GM19328 (cell line): Measurements from ENCODE around the gene ASAH2.
"Not testable (repeated sequence)": the region's sequence is repeated elsewhere in the genome, so short reads cannot be mapped to it uniquely, and the experiment has no call there.

ENCODE experiments used
- ATAC-seq: cut with Tn5 transposase; IDR thresholded peaks from one replicate; pipeline ENCODE4 v1.9.1; 2021; ENCODE audit warnings: mild to moderate bottlenecking, moderate library complexity; ENCODE audit not compliant: unreplicated experiment

ASAH2 gene

GRCh38 chr10:50251394-50251793, at the start of gene ASAH2:
TSS of gene ASAH2 (minus strand) at chr10:50251516. CDS start at chr10:50248610, 2,906 bp downstream.
- ATAC-seq, result no peak

GRCh38 chr10:50299948-50300669, 48.8 kb upstream of the ASAH2 start:
- no peak for ATAC-seq

- no peak for ATAC-seq
These were observed 44.1 kb upstream of the ASAH2 start for GRCh38 chr10:50295367-50295766.

- no peak for ATAC-seq
These were observed 43.3 kb upstream of the ASAH2 start for GRCh38 chr10:50294582-50294981.

- ATAC-seq, result no peak
These were observed 42.4 kb upstream of the ASAH2 start for GRCh38 chr10:50293513-50294313.

- ATAC-seq, result no peak
These were observed 40.0 kb upstream of the ASAH2 start for GRCh38 chr10:50291261-50291850.

- ATAC-seq, result no peak
These were observed 37.9 kb upstream of the ASAH2 start for GRCh38 chr10:50289196-50289595.

GRCh38 chr10:50286996-50287803, 35.9 kb upstream of the ASAH2 start:
- ATAC-seq, result no peak

GRCh38 chr10:50286517-50286916, 35.2 kb upstream of the ASAH2 start:
- no peak for ATAC-seq

- ATAC-seq, result no peak
These were observed 30.7 kb upstream of the ASAH2 start for GRCh38 chr10:50281967-50282522.

- ATAC-seq, result no peak
These were observed 30.1 kb upstream of the ASAH2 start for GRCh38 chr10:50281210-50281966.

- no peak for ATAC-seq
These were observed 28.9 kb upstream of the ASAH2 start for GRCh38 chr10:50280049-50280841.

- ATAC-seq, result no peak
These were observed 28.2 kb upstream of the ASAH2 start for GRCh38 chr10:50279489-50279888.

GRCh38 chr10:50275650-50276235, 24.4 kb upstream of the ASAH2 start:
- no peak for ATAC-seq

GRCh38 chr10:50272531-50272930, 21.2 kb upstream of the ASAH2 start:
- no peak for ATAC-seq

GRCh38 chr10:50271564-50272250, 20.4 kb upstream of the ASAH2 start:
- no peak for ATAC-seq

GRCh38 chr10:50267877-50268276, 16.6 kb upstream of the ASAH2 start:
- ATAC-seq, result not testable (repeated sequence)

- ATAC-seq, result not testable (repeated sequence)
These were observed 11.3 kb upstream of the ASAH2 start for GRCh38 chr10:50262625-50263024.
